GM12874 (cell line): ENCODE results near the gene C1orf50.

ENCODE experiments used
- CTCF ChIP-seq: IDR thresholded peaks from 2 replicates; pipeline ENCODE4 v1.5.1; 2011; ENCODE audit warnings: low read depth, mild to moderate bottlenecking, control low read depth, low read length, moderate library complexity; ENCODE audit not compliant: insufficient read depth

Gene C1orf50

GRCh38 chr1:42801832-42802473 lies 34.9 kb downstream of the C1orf50 start:
- TF ChIP-seq CTCF, result no peak

GRCh38 chr1:42806171-42806570 lies 39.1 kb downstream of the C1orf50 start:
- no peak for TF ChIP-seq CTCF

GRCh38 chr1:42806593-42806992 lies 39.5 kb downstream of the C1orf50 start:
- no peak for TF ChIP-seq CTCF

GRCh38 chr1:42807056-42807668 lies 40.1 kb downstream of the C1orf50 start:
- no peak for TF ChIP-seq CTCF

- no peak for TF ChIP-seq CTCF
Observed at GRCh38 chr1:42815941-42816584, 49.0 kb downstream of the C1orf50 start.

GRCh38 chr1:42816585-42817439 lies 49.8 kb downstream of the C1orf50 start, which contains the start of the genes ERMAP and SVBP:
Gene ERMAP, plus strand, starts transcription at chr1:42817122. Its CDS starts 13,327 bp downstream, at chr1:42830449.
Gene SVBP, minus strand, starts transcription at chr1:42817397. Its CDS starts 853 bp downstream, at chr1:42816544.
- TF ChIP-seq CTCF, result no peak

- no peak for TF ChIP-seq CTCF
Observed at GRCh38 chr1:42817440-42817767, 50.4 kb downstream of the C1orf50 start.
